Spleen (tissue), 7 donors: ENCODE measurements around the gene CNTNAP5.

Experiments used
- POLR2A ChIP-seq, 3 donors: fragments of 450-650 bp; IDR thresholded peaks; one replicate each; pipeline ENCODE4 v1.5.1; 2017; ENCODE audit warnings: antibody characterized with exemption in 3 of 3, mild to moderate bottlenecking in 1 of 3
- POLR2AphosphoS5 ChIP-seq, 3 donors: sonication (generic); formaldehyde crosslinking; IDR thresholded peaks; one replicate each; pipeline ENCODE4 v1.5.1; 2017; ENCODE audit warnings: antibody characterized with exemption in 3 of 3
- TF ChIP-seq, protein P1 (sequence below), 11 experiments: fragments of 200-600 bp in 7 of 11; fragments of 450-650 bp in 4 of 11; sonication (generic) in 4 of 11; IDR thresholded peaks in 8 of 11; conservative IDR thresholded peaks in 3 of 11; 1 replicate in 7 of 11; 2 replicates in 4 of 11; pipeline versions ENCODE4 v1.4.0 to v1.8.0; 2016 to 2021; ENCODE audit warnings: antibody characterized with exemption in 11 of 11, inconsistent platforms in 4 of 11, mild to moderate bottlenecking in 1 of 11
- donor health status: DM: no; HTN: no; CAD: no; lungs with moderate emphysema.
- donor health status: DM: no; HTN: no; CAD: no.
- donor health status: DM: no; HTN: no; CAD: no.

- TF ChIP-seq, protein P1, sequence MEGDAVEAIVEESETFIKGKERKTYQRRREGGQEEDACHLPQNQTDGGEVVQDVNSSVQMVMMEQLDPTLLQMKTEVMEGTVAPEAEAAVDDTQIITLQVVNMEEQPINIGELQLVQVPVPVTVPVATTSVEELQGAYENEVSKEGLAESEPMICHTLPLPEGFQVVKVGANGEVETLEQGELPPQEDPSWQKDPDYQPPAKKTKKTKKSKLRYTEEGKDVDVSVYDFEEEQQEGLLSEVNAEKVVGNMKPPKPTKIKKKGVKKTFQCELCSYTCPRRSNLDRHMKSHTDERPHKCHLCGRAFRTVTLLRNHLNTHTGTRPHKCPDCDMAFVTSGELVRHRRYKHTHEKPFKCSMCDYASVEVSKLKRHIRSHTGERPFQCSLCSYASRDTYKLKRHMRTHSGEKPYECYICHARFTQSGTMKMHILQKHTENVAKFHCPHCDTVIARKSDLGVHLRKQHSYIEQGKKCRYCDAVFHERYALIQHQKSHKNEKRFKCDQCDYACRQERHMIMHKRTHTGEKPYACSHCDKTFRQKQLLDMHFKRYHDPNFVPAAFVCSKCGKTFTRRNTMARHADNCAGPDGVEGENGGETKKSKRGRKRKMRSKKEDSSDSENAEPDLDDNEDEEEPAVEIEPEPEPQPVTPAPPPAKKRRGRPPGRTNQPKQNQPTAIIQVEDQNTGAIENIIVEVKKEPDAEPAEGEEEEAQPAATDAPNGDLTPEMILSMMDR (IDR thresholded peaks at IDR 0.05 in 8 of 11, conservative IDR thresholded peaks at IDR 0.05 in 3 of 11): no peak
- TF ChIP-seq POLR2AphosphoS5 (IDR thresholded peaks at IDR 0.05): no peak
- no peak for TF ChIP-seq POLR2A (IDR thresholded peaks at IDR 0.05)
Observed at GRCh38 chr2:124874219-124874618, 849.1 kb downstream of the CNTNAP5 start.
